NCI-H1436 treated with DMSO at 0.1 percent for 48 hours (cell line): ENCODE data around the gene PPP1R2.
"Not testable (repeated sequence)": the region's sequence is repeated elsewhere in the genome, so short reads cannot be mapped to it uniquely, and the experiment has no call there.

ENCODE experiments used
- DNase-seq: peaks from one replicate; lab custom pipeline; 2025; lab: John Stamatoyannopoulos, UW

PPP1R2 gene

GRCh38 chr3:195535293-195535692 lies 7.8 kb downstream of the PPP1R2 start:
- DNase-seq: no peak

GRCh38 chr3:195532834-195533233 lies 10.3 kb downstream of the PPP1R2 start:
- DNase-seq: no peak

- DNase-seq: no peak
These were observed 10.8 kb downstream of the PPP1R2 start for GRCh38 chr3:195532345-195532744.

DNA sequence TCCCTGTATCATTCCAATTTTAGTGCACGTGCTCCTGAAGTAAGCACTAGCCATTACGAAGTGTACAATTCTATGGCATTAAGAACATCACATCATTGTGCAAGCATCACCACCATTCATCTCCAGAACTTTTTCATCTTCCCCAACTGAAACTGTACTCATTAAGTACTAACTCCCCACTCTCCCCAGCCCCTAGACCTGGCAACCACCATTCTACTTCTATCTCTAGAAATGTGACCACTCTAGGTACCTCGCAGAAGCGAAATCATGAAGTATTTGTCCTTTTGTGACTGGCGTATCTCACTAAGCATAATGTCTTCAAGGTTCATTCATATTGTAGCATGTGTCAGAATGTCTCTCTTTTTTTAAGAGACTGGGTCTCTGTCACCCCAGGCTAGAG lies 11.4 kb downstream of the PPP1R2 start:
- DNase-seq: no peak

DNA sequence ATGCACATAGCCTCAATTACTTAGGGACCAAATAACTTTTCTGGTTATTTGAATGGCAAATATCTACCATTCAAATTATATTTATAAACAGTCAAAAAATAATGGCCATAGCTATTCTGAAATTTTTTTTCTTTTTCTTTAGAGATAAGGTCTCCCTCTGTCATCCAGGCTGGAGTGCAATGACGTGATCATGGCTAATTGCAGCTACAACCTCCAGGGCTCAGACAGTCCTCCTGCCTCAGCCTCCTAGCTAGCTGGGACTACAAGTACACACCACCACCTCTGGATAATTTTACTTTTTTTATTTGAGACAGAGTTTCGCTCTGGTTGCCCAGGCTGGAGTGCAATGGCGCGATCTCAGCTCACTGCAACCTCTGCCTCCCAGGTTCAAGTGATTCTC lies 16.6 kb downstream of the PPP1R2 start:
- no peak for DNase-seq

DNA sequence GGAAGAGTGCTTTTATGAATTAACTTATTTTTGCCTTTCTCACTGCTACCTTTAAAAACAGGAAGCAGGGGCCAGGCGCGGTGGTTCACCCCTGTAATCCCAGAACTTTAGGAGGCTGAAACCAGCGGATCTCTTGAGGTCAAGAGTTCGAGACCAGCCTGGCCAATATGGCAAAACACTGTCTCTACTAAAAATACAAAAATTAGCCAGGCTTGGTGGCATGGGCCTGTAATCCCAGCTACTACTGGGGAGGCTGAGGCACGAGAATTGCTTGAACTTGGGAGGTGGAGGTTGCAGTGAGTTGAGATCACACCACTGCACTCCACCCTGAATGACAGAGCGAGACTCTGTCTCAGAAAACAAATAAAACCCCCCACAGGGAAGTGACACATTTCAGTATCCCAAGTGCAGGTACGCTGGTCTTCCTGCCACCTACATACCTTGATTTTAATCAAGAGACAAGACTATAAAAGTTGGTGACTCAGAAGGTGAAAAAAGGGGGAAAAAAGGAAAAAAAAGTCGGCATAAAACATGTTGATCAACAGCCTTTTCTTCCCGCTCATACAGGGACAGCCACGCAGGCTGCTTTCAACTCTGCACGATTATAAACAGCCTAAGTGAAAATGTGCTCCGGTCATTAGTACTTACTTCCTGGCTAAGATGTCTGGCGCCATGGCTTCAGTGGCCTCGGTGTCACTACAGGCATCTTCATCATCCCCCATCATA lies 18.8 kb downstream of the PPP1R2 start:
- DNase-seq: no peak

GRCh38 chr3:195522254-195523023 lies 20.7 kb downstream of the PPP1R2 start:
- DNase-seq: no peak

- no peak for DNase-seq
These were observed 26.1 kb downstream of the PPP1R2 start for GRCh38 chr3:195517030-195517429.

GRCh38 chr3:195514610-195515235 lies 28.4 kb downstream of the PPP1R2 start:
- DNase-seq: not testable (repeated sequence)

DNA sequence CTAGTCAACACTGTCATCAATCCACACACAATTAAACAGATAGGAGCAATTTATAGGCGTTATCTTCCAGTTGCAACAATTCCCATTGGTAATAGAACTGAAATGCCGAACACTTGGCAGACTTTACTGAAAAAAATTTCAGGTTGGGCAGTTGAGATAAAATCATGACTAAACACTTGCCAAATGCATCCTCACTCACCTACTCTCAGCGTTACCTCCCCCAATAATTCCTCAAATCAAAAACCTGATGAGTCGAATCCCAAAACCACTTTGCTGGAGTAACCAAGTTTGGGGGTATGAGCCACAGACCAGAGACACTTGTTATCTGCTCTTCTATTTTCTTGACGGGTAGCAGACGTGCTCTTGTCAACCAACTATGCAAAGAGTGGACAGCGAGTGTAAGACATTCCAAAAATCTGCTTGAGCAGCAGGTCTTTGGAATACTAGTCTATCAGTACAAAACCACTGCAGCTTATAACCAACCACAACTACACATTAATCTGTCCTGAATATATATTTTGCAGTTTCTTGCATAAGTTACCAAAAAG lies 30.3 kb downstream of the PPP1R2 start:
- no peak for DNase-seq

GRCh38 chr3:195511136-195511535 lies 32.0 kb downstream of the PPP1R2 start:
- DNase-seq: no peak

GRCh38 chr3:195508185-195508584 lies 34.9 kb downstream of the PPP1R2 start:
- DNase-seq: no peak

DNA sequence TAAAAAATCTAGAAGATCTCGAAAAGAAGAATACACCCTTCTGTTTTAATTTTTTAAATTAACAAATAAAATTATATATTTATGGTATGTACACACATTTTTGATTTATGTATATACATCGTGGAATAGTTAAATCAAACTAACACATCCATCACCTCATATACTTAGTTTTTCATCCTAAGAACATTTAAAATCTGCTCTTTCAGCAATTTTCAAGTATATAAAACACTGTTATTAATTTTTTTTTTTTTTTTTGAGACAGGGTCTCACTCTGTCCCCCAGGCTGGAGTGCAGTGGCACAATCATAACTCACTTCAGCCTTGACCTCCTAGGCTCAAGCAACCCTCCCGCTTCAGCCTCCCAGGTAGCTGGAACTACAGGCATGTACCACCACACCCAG lies 67.5 kb downstream of the PPP1R2 start:
- no peak for DNase-seq

GRCh38 chr3:195475116-195475515 lies 68.0 kb downstream of the PPP1R2 start:
- not testable (repeated sequence) for DNase-seq

DNA sequence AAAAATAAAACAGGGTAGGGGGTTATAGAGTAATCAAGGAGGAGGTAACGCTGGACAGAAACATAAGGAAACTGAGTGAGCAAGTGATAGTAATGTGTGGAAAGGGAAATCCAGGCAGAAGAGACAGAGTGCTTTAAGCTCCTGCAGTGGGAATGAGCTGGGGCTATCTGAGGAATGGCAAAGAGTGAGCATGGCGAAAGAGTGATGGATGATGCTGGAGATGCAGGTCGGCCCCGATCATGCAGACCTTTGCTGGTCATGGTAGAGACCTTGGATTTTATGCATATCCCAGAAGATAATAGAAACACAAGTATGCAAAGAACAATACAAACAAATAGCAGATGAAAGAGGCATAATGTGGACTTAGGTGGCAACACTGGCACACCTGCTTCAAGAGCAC lies 74.3 kb downstream of the PPP1R2 start:
- DNase-seq: no peak

DNA sequence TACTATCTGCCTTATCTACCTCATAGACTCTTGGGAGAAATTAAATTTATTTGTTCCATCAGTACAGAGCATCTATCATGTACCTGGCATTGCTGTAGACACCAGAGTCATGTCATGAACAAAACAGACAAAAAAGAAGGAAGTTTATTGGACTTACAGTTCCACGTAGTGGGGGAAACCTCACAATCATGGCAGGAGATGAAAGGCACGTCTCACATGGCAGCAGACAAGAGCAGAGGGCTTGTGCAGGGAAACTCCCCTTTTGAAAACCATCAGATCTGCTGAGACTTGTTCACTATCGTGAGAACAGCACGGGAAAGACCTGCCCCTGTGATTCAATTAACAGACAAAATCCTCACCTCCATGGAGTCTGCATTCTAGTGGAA lies 74.7 kb downstream of the PPP1R2 start:
- DNase-seq: no peak

- no peak for DNase-seq
These were observed 75.3 kb downstream of the PPP1R2 start for GRCh38 chr3:195467641-195468390.

- DNase-seq: no peak
These were observed 76.9 kb downstream of the PPP1R2 start for GRCh38 chr3:195466251-195466650.
